Activated CD4-positive, CD25-positive, alpha-beta regulatory T cell (primary cell): ENCODE results near the gene KAZN.

Experiments
- DNase-seq, 4 experiments: peaks; one replicate each; lab custom pipeline; 2025; lab: John Stamatoyannopoulos, UW

The KAZN gene

GRCh38 chr1:15094056-15094455 is 495.6 kb downstream of the KAZN start:
- DNase-seq, result no peak

DNA sequence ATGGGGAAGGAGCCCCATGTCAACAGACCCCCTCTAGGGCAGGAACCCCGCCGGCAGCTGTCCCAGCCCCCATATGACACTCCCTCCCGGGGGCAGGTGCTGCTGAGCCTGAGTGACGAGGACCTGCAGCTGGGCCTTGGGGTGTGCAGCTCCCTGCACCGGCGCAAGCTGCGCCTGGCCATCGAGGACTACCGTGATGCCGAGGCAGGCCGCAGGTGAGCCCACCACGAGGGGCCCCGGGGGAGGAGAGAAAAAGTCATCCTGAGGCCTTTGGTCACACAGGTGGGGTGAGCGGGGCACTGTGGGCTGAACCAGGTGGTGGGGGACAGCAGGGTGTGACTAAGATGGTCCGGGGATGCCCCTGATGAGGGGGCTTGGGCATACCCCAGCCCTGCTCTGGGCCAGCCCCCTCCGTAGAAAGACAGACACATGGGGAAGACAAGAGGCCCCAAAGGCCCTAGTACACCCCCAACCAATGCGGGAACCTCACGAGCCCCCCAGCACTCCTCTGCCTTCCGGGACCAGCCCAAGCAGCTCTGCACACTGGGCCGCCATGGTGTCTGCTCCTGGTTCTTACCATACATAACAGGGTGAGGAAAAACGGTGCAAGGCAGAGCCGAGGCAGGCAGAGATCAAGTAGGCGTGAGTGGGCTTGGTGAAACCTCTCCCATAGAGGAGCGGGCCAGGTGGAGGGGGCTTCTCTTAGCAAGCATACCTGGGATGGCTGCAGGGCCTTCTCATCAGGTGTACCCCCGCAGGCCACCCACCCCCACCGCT is 496.4 kb downstream of the KAZN start:
- DNase-seq, result no peak

- no peak for DNase-seq
These were observed 497.0 kb downstream of the KAZN start for GRCh38 chr1:15095496-15095875.

- DNase-seq, result no peak
These were observed 497.8 kb downstream of the KAZN start for GRCh38 chr1:15096293-15096692.

DNA sequence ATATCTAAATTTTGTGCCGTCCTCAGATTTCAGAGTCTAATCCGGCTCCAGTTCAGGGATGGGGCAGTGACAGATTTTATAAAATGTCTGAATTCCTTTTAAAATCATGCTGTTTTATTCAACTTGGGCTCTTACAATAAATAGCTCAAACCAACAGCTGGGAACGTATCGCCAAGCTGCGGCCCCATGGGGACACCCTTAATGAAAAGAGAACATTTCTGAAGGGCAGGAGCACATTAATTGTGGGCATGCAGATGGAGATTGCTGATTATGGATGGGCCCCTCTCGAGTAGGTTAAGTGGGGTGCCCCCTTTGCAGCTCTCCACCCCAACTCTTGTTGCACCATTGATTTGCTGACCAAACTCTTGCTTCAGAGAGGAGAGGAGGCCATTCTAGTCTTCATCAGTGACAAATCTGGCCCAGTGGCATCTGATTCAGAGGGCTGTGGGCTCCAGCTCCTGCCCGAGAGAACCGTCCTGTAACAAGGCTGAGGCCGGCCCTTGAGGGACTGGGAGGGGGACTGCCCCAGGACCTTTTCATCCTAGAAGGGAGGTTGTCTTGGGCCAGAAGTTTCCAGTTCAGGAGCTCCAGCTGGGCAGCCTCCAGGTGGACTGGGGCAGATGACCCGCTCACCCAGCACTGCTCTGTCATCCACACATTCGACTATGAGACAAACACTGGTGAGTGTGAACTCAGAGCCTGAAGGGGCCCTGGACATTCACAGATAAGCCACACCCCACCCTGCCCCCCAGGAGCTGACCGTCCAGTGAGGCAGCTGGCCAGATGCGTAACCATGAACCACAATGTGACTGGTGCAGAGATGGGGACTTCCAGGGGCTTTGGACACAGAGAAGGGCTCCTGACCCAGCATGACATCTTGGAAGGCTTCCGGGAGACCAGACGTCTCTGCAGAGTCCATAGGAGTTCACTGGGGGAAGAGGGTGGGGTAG is 500.0 kb downstream of the KAZN start:
- no peak for DNase-seq

GRCh38 chr1:15099441-15100120 is 501.1 kb downstream of the KAZN start:
- no peak for DNase-seq

- DNase-seq, result peak in 1 of 4 experiments; percentile 7
These were observed 501.8 kb downstream of the KAZN start for GRCh38 chr1:15100121-15100879.

DNA sequence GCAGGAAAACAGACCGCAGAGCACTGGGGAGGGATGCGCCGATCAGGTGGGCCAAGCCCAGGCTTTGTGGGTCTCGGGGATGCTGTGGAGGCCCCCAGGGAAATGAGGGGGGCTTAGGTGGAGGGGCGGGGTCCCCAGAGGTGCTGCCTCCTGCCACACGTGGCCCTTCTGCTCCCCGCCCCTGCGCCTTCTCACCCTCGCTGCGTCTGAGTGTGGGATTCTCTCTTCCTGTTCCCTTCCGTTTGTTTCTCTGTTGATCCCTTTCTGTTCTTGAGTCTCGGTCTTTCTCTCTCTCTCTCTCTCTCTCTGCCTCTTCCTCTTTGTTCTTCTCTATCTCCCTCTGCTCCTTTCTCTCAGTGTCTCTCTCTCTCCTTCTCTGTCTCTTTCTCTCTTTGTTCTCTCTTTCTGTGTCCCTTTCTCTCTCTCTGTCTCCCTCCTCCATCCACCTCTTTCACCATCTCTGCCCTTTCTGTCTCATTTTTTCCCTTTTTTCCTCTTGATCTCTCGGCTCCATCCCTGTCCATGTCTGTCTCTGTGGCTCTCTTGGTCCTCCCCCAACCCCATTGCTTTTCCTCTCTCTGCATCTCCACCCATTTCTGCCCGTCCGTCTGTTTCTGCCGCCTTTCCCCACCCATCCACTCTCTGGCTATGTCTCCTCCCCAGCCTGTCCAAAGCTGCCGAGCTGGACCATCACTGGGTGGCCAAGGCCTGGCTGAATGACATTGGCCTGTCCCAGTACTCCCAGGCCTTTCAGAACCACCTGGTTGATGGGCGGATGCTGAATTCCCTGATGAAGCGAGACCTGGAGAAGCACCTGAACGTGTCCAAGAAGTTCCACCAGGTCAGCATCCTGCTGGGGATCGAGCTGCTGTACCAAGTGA is 502.6 kb downstream of the KAZN start:
- DNase-seq, result no peak

GRCh38 chr1:15101801-15102200 is 503.3 kb downstream of the KAZN start:
- DNase-seq, result no peak

DNA sequence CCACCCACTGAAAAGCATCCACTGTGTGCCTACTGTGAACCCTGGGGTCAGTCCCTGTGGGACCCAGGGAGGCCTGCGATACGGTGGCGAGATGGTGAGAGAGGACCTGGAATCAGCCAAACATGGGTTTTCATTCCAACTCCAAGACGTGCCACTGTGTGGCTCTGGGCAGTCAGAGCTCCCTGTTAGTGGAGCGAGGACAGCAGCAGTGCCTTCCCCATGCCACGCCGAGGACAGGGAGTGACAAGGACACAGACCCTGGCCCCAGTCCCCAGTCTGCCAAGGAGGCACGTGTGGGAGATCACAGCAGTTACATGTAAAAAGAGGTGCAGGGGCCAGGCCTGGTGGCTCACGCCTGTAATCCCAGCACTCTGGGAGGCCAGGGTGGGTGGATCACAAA is 504.2 kb downstream of the KAZN start:
- no peak for DNase-seq

- DNase-seq, result no peak
These were observed 504.7 kb downstream of the KAZN start for GRCh38 chr1:15103211-15103610.

DNA sequence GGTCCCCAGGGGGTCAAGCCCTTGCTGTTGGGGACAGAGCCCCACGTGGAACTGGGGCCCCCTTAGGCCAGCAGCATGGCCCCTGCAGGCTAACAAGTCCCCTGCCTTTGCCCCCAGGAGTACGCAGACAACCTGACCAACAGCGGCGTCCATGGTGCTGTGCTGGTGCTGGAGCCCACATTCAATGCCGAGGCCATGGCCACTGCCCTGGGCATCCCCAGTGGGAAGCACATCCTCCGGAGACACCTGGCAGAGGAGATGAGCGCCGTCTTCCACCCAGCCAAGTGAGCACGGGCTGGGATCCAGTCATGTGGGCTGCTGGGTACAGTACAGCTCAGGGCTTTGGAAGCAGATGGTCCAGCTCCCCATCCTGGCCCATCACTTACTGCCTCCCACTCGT is 505.4 kb downstream of the KAZN start:
- no peak for DNase-seq

DNA sequence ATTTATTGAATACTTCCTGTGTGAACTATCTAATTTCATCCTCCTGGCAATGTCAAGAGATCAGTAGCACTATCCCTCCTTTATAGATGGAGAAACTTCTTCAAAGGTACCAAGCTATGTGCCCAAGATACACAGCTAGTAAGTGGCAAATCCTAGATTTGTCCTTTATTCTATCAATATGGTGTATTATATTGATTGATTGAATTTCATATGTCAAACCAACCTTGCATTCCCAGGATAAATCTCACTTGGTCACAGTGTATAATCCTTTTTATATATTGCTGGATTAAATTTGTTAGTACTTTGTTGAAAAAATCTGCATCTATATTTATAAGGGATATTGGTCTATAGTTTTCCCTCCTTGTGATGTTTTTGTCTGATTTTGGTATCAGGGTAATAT is 506.3 kb downstream of the KAZN start:
- no peak for DNase-seq

DNA sequence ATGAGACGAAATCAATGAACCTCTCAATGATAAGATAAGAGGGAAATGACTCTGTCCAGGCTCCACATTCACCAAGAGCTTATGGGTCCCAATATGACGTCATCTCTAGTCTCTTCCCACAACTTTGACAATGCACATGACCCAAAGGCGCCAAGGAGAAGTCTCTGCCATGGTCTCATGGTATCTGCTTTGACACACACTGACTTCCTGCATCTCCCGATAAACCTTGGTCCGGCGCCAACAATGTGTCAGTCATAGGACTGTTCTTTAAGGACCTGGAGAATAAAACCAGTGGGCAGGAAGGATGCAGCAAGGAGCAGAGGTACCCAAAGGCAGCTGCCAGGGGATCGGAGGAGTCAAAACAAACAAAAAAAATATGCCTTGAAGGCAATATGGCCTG is 508.1 kb downstream of the KAZN start:
- no peak for DNase-seq

- DNase-seq, result no peak
These were observed 508.7 kb downstream of the KAZN start for GRCh38 chr1:15107058-15107687.

GRCh38 chr1:15107911-15108310 is 509.4 kb downstream of the KAZN start:
- DNase-seq, result no peak

DNA sequence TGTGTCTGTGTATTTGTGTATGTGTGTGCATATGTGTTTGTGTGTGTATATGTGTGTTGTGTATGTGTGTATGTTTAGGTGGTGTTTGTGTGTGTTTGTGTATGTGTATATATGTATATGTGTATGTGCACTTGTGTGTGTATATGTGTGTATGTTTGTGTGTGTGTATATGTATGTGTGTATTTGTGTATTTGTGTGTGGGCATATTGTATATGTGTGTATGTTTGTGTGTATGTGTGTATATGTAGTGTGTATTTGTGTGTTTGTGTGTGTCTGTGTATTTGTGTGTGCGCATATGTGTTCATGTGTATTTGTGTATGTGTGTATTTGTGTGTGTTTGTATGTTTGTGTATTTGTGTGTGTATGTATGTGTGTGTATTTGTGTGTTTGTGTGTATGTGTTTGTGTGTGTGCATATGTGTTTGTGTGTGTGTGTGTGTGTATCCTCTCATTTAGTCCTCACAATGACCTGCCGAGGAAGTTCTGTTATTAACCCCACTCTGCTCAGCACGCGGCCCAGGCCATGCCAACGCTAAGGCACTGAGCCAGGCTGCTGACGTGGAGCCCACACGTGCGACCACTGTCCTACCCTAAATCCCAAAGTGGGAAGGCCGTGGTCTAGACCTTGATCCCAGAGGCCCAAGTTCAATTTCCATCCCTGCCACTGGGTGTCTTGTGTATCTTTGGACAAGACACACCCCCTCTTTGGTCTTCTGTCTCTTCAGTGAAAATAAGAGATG is 511.8 kb downstream of the KAZN start:
- no peak for DNase-seq

- DNase-seq, result no peak
These were observed 512.4 kb downstream of the KAZN start for GRCh38 chr1:15110867-15111230.

DNA sequence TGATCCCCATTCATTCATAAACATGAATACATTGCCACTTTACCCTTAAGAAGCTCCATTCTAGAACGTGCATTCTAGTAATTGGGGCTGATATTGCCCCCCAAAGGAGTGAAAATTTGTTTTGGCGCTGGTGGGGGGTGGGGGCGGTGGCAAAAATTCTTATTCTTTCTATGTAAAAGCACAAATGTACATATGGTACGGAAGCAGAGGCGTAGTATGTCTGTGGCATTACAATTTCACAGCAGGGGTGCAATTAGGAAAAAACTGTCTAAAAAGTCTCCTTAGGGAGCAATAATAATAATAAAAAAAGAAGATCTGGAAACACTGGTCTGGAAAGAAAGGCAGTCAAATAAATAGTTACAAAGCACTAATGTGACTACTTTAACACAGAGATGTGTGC is 514.7 kb downstream of the KAZN start:
- DNase-seq, result no peak

DNA sequence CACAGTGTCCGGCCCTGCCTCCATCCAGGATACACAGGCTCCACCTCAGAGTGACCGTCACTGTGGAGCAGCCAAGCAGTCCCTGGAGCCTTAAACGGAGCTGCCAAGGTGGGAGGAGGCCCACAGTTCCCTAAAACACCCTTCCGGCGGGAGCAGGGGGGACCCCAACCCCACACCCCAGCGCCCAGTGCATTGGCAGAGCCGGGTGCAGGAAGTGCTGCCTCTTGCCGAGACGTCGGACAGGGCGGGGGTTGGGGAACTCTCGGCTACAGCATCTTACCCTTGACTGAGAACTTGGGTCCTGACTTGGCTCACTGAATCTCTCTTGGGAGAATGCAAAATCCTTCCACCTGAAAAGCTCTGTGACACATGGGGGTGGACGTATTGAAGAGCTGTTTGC is 516.4 kb downstream of the KAZN start:
- no peak for DNase-seq
